ENCODE data around the gene CFAP57.

The CFAP57 gene

DNA sequence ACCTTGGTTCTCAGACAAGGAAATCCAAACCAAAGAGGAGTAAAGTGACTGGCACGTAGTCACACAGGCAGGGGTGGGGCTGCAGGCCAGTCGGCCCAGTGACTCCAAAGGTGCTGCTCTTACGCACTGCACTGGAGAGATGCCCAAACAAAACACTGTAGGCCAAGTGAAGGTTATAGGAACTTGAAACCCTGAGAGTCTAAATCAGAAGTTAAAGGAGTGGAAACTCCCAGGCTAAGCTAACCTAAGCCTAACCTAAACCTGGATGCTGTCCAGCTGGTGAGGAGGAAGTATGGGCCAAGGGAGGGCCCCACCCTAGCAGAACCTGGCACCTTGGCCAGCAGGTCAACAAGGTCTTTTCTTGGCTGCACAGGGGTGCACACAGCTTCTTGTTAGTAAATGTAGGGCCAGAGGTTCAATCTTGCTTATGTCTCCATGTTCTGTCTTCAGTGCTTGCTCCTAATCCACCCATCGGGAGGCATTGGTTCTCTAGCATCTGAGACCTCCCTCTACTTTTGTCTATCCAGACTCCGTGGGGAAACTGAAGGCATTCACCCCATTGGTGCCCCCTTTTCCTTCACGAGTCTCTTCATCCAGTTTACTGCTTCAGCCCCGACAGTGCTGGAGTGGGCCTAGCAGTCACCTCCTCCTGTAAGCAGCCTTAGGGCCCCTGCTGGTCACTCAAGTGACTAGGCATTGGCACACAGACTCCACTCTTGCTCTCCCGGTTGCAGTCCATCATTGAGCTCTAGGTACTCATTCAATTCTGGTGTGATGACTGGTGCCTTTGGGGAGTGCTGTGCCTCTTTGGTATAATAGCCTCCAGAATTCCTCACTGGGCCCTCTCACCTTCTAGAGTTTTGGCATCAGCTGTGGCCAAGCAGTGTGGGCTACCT lies 84.8 kb downstream of the CFAP57 start:
- DNase-seq = no peak

DNA sequence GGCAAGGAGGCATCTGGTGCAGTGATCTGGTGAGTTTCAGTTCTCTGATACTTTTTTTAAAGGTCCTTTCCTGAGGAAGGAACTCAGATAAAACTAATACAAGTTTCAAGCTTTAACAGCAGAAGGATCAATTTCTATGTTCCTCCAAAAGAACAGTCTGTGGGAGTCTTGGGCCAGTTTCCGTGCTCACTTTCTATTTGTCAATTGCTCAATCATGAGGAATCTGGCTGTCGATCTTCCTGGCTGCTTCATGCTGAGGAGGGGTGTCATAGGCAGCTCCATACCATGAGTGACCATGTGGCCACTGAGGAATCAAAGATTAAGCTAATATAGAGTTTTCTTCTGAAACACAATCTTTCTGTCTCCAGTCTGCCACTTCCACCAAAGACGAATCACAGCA lies 86.2 kb downstream of the CFAP57 start:
- DNase-seq = no peak

DNA sequence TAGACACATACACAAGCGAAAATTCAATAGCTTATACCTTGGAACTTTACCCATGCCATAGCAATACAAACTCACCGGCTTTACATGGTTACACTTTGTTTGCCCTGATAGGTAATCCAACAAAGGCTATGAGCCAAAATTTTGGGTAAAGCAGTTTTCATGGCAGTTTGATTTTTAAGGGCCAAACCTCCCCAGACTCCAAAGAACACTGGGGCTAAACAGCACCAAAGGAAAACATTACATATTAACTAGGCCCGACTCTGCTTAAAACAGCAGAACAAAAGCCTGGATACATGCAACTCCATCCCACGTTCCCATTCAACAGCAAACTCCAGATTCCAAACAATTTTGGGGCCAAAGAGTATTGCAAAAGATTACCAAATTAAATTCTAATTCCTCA lies 93.3 kb downstream of the CFAP57 start:
- DNase-seq = no peak

DNA sequence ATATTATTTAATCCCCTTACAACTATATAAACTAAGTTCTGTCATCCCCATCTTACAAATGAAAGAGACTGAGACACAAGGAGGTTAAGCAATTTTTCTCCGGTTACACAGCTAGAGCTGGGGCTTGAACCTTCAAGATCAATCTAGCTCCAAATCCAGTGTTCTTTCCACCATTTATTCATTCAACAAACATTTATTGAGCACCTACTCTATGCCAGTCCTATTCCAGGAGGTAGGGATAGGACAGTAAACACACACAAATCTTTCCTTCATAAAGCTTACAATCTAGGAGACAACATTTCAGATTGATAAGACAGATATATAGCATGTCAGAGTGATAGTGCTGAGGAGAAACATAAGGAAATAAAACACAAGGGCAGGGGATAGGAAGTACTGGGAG lies 94.8 kb downstream of the CFAP57 start:
- no peak for DNase-seq

DNA sequence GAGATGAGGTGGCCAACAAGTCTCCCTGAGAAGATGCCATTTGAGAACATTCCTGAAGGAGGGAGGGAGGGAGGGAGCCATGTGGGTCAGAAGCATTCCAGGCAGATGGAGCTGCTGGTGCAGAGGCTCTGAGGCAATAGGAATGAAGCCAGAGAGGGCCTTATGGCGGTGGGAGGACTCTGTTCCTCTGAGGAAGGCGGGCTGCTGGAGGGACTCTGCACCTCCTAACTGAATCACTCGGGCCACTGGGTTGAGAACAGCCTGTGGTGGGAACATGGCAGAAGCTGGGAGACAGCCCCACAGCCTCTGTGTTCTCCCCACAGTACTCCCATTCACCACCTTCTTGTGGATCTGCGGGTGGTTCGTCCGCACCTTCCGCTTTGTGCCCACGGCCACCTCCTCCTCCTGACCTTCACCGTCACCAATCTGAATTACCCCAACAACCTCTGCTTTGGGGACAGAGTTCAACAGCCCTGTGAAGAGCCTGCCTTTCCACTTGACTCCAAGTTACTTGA lies 95.2 kb downstream of the CFAP57 start:
- DNase-seq = no peak

DNA sequence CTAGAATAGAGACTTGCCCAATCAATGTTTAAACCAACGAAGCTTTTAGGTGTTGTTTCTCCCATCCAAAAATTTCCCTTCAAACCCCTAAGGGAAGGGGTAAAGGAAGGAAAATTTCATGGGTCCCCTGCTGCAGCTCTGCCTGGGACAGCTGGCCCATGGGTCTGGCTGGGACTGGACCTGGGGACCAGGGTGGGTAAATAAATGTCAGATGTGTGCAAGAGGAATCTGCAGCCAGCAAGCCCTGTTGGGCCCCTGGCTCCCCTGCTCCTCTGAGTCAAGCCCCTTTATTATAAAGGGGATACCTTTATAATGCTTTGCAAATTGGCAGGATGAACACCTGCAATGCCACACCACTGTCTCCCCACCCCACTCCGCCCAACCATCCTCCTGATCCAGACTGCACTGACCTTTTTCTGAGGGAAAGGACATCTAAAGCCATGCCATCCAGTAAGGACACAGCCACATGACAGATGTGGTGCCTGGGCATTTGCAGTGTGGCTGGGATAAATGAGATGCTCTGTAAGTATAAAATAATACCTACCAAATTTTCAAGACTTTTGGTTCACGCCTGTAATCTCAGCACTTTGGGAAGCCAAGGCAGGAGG lies 95.8 kb downstream of the CFAP57 start:
- no peak for DNase-seq

DNA sequence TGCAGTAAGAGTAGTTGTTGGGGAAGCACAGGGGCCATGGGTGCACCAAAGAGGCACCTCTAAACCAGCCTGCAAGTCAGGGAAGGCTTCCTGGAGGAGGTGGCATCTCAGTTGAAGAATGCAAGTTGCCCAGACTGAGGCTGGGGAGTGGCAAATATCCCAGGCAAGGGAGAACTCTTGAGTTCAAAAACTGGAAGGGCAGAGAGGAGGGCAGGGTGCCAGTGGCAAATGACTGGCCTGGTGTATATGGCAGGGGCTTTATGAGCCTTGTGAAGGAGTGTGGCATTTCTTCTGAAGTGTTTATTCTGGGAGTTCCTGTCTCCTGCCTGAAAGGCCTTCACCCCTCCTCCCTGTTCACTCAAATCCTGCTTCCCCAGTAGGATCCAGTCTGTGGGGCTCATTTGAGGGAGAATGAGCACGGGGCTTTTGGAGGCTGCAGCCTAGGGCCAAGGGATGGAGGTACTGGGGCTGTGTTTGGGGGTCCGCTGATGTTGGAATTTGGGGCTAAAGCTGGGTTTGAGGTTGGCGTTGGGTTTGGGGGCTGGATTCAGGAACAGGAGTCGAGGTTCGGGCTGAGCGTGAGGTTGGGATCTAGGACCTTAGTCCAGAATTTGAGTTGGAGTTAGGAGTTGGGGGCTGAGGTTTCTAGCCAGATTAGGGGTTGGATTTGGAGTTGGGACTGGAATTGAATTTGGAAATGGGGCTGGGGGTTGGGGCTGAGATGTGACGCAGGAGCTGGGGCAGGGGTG lies 97.7 kb downstream of the CFAP57 start, which contains the start of gene TMEM125:
TMEM125 (plus strand) TSS at position 357 of the 749 bp plus-strand sequence. CDS start 2,740 bp downstream, outside the sequence.
- no peak for DNase-seq

DNA sequence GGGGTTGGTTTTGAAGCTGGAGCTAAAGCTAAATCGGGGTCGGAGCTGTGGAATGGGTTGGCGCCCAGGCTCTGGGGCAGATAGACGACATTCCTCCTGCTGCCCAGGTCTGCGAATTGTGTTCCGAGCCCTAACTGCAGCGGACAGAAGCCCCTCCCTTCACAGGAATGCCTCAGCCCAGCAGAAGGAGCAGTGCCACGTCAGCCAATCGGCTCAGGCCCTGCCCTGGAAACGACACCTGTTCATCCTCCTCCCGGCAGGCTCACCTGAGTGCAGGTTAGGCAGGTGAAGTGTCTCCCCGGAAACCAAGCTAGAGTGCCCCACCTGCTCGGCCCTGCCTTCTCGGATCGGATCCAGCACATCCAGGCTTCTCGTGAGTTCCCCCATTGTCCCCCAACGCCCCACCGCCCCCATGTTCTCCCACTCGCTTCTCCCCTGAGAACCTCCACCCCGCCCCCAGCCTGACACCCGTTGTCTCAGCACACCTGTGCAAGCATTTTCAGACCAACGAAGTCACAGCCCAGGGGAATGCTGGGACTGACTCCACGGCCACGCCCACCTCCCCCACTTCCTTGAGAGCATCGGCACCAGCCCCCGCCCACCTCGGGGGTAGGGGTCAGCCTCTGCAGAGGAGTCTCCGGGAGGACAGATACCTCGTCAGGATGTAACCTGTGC lies 98.4 kb downstream of the CFAP57 start:
- no peak for DNase-seq

DNA sequence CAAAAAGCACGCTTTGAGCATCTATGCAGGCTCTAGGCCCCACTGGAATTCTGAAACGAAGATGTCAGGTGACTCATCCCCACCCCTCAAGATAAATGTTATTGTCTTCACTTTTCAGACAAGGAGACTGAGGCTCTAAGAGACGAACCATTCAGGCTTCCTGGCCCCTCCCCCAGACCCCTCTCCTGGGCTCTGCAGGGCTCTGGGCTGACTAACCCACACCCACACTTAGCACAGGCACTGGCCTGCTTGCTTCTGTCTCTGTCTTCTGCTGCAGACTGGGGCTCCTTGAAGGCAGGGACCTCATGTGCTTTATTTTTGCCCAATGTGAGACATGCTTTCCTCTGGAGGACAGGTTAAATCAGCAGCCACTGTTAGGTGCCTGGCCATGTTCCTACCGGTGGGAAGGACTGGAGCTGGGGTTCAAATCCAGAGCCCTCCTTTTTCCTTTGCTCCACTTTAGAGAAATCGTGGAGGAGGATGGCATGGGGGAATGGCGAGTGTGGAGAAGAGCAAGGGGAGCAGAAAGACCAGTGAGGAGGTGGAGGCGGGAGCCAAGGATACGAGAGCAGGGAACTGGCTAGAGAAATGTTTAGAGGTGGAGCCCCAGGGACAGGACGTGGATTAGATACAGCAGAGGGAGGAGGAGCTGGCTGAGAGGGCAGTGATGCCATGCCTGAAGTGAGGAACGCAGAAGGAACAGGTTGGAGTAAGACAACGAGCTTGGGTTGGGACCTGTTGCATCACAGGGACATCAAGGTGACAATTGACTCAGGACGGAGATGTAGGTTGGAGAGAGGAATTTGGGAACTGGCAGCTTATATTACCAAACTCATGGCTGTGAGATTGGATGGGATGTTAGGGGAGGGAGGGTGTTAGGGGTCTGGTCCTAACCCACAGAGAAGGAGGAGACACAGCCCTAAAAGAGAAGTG lies 99.3 kb downstream of the CFAP57 start:
- no peak for DNase-seq

DNA sequence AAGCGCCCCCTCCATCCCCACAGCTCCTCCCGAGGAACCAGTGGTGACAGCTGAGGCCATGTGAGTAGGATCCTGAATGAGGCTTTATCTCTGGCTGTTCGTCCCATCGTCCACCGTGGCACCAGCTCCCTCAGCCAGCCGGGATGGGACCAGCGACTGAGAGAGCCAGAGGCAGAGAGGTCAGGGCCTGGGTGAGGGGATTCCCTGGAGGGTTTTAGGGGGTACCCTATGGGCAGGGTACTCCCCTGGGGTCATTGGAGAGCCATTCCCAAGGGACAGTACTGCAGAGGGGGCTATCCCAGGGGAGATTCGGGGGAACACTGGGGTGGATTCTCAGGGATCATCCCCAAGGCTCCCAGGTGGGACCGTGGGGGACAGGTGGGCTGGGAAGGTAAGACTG lies 100.0 kb downstream of the CFAP57 start:
- no peak for DNase-seq

DNA sequence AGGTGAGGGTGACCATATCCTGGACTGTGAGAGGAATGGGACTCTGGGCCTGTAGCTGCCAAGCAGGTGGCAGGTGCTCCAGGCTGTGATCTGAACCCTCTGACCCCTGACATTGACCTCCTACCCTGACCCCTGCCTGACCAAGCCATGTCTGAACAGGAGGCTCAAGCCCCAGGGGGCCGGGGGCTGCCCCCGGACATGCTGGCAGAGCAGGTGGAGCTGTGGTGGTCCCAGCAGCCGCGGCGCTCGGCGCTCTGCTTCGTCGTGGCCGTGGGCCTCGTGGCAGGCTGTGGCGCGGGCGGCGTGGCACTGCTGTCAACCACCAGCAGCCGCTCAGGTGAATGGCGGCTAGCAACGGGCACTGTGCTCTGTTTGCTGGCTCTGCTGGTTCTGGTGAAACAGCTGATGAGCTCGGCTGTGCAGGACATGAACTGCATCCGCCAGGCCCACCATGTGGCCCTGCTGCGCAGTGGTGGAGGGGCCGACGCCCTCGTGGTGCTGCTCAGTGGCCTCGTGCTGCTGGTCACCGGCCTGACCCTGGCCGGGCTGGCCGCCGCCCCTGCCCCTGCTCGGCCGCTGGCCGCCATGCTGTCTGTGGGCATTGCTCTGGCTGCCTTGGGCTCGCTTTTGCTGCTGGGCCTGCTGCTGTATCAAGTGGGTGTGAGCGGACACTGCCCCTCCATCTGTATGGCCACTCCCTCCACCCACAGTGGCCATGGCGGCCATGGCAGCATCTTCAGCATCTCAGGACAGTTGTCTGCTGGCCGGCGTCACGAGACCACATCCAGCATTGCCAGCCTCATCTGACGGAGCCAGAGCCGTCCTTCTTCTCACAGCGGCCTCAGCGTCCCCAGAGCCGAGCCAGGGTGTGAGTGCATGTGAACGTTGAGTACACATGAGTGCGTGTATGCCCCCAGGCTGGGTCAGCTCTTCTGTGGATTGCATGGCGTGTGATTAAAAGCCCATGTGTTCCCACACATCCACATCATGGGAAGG lies 100.7 kb downstream of the CFAP57 start:
- no peak for DNase-seq

DNA sequence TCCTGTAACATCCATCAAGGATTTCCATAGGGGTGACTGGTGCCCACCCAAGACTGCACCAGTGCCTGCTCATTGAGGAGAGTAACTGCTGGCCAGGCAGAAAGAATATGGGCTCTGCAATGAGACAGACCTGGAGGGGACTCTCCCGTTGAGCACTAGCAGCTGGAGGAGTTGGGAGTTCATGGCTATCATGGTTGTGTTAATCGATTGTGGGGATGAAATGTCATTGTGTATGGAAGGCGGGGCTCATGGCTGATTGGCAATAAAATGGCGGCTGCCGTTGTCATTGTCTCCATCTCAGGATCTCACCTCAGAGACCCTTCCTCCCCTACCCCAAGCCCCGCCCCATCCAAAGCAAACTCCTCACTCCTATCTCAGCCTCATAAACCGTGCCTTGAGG lies 101.6 kb downstream of the CFAP57 start:
- no peak for DNase-seq

DNA sequence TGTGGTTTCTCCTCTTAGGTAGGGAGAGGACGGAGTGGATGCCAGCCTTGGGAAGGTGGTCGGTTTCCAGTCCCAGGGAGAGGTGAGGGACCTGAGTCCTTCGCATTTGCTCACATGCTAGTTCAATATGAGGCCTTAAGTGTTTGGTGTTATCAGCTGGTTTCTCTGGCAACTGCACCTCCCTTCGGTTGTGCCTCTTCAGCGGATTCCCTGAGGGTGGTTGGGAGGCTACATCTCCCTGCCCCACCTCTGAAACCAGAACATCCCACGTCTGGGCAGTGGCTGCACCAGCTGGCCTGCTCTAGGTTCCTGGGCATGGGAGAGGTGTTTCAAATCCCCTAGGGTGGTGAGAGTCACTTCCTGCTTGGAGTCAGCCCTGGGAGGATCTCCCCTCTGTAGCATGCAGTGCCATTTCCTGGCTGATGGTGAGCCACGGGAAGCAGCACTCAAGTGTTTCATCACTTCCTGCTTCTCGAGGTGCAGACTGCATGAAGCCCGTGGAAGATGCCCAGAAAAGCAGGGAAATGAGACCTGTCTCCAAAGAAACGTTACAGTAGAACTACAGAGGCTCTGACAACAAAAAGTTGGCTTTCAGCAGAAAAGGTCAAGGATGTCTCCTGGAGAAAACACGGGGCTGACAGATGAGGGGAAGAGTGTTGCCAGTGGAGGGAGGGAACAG lies 102.1 kb downstream of the CFAP57 start:
- DNase-seq = no peak

DNA sequence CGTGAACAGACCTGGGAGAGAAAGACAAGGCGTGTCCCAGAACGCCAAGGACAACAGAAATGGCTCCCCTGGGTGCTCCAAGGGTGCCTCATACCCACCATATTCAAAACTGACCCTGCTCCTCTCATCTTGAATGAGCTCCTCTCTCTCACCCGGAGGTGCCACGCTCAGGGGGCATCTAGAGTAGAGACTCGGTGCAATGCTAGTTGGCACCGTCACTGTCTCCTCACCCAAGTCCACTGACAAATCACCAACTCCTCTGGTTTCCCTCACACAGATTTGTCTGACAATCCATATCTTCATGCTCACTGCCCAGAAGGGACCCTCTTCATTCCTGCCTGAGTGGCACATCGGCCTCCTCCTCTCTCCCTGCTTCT lies 102.7 kb downstream of the CFAP57 start:
- DNase-seq = no peak

DNA sequence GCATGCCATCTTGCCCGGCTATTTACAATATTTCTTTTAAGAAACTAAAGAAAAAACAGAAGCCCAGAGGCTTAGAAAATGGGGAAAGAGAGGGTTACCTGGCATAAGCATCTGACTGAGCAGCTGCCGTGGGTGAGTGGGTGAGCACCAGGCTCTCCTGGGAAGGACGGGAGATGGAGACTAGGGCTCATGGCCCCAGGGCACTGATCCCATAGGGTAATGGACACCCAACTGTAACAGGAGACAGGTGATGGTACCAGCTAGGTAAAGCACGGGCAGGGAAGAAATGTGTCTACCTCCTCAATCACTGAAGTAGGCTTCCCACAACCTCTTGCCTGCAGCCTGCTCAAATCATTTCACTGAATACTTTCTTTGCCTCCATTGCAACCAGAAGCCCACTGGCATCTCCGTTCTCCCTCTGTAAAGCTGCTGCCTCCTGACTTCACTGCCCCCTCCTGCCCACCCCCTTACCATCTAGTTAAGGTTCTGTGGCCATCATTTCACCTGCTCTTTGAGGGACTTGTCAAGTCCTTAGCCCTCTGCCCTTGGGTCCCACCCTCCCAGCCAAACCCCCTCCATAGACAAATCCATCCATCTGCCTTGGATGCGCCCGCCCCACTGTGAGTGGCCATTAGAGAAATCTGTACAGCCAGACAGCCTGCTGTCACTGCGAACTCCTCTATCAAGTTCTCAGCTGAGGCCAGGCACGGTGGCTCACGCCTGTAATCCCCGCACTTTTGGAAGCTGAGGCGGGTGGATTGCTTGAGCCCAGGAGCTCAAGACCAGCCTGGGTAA lies 103.9 kb downstream of the CFAP57 start:
- no peak for DNase-seq

DNA sequence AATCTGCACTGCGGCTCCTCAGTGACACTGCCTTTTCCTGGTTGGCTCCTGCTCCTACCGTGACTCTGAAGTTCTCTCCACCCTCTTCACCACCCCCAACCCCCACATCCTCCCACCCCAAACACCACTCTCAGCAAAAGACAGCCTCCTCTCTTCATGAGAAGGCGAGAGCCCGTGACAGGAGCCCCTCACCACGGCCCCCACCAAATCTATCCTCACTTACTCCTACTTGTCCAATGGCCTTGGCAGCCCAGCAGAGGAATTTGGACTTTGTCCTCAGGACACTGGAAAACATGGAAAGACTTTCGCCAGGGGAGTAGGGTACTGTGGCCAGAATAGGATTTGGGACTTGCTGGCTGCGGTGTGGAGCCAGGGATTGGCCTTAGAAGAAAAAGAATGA lies 104.5 kb downstream of the CFAP57 start:
- DNase-seq = no peak

DNA sequence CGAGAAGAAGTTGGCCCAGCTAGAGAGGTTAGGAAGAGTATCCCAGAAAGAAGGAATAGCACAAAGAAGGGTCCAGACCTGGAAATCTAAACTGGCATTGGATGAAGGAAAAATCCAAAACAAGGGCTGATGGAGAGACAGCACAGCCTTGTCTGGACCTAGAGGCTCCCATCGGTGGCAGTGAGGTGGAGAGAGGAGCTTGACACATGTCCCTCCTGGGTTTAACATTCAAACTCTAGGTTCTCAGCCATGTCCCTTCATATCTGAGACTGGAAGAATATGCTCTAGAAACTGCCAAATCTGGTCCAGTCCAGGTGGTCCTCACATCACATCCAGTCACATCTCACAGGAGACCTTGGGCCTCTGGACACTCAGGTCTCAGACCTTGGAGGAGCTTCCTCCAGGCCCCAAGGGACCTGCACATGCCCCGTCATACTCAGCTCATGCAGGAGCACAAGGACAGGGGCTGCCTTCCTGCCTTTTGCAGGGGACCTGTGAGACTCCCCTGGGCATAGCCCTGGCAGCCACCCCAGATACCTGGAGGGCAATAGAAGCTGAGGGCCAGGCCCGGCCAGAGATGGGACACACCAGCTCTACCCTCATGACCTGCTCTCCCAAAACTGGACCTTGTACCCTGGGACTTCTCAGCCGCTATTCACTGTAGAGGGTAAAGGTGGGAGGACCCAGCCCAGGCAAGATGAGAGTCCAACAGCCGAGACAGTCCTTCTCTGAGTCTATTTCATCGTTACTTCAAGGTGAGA lies 105.2 kb downstream of the CFAP57 start:
- DNase-seq = no peak

DNA sequence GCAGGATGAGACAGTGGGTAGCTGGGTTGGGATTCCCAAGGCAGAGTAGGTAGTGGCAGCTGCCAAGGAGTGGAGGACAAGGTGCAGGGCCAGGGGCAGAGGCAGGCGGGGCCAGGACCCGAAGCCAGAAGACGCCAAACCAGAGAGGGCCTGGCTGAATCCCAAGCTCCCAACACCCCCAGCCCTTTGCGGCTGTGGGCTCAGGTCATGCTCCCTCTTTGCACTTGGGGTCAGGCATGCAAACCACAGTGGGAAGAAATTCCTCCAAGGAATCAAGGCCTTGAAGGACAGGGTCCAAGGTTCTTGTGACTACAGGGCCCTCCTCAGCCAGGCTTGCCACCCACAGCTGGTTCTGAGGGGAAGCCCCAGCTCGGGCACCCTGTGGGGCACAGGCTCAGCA lies 107.0 kb downstream of the CFAP57 start:
- DNase-seq = no peak
